Measurements from ENCODE around the gene MADD. TPM values are rescaled to one million over a fixed set of nuclear protein-coding genes. Genes with fewer than 3 reads are reported as not detected.

Gene MADD
- total RNA-seq, 6 experiments from 2014 or later: 15.2 to 21.3 (median 16.8) TPM

GRCh38 chr11:47360341-47360740 is 90.4 kb downstream of the MADD start:
- Histone ChIP-seq H3K4me1 (no peaks in the 10 kb centered on the region), H3K36me3 (no peaks in the 10 kb centered on the region), H3K9me3 (no peaks in the 10 kb centered on the region), H3K27me3 (no peaks in the 10 kb centered on the region), H3K4me3 (no peak overlapping the region), H3K27ac (no peak overlapping the region)
- intact Hi-C loops (cut with DNase I): no loop called here
- TF ChIP-seq POLR2A (IDR thresholded peaks at IDR 0.05): no peak
- no peak for TF ChIP-seq CTCF (IDR thresholded peaks at IDR 0.05)
- ATAC-seq (no peak), DNase-seq (peak in 1 of 3 donors; percentile 34)
- 77% methylated on average over 8 of the region's 15 CpGs for WGBS (ENCODE audit: insufficient coverage, low coverage, low lambda C conversion rate, missing lambda C conversion rate)

- Histone ChIP-seq H3K27ac (no peak overlapping the region), H3K4me3 (no peak overlapping the region), H3K27me3 (no peaks in the 10 kb centered on the region), H3K36me3 (no peaks in the 10 kb centered on the region), H3K4me1 (no peaks in the 10 kb centered on the region), H3K9me3 (no peaks in the 10 kb centered on the region)
- 87% methylated on average over 3 of the region's 13 CpGs for WGBS (ENCODE audit: insufficient coverage, low coverage, low lambda C conversion rate, missing lambda C conversion rate)
- intact Hi-C loops (cut with DNase I): no loop called here
- TF ChIP-seq POLR2A (IDR thresholded peaks at IDR 0.05) (no peak), CTCF (IDR thresholded peaks at IDR 0.05) (no peak)
- peak in 1 of 3 donors; percentile 32 for DNase-seq
- no peak for ATAC-seq
Measured at GRCh38 chr11:47361419-47361818, 91.5 kb downstream of the MADD start.

- H3K27me3 ChIP-seq: no peaks in the 10 kb centered on the region
- DNase-seq (no peak), ATAC-seq (no peak)
- TF ChIP-seq CTCF (IDR thresholded peaks at IDR 0.05): no peak
- no peak for TF ChIP-seq POLR2A (IDR thresholded peaks at IDR 0.05)
- intact Hi-C loops (cut with DNase I): no loop called here
- no peak overlapping the region for H3K27ac ChIP-seq
- no peaks in the 10 kb centered on the region for H3K9me3 ChIP-seq
- no peak overlapping the region for H3K4me3 ChIP-seq
- H3K4me1 ChIP-seq: no peaks in the 10 kb centered on the region
- no peaks in the 10 kb centered on the region for H3K36me3 ChIP-seq
- WGBS (ENCODE audit: insufficient coverage, low coverage, low lambda C conversion rate, missing lambda C conversion rate): 38% methylated on average over 1 of the region's 1 CpG
Measured at GRCh38 chr11:47366020-47366490, 96.1 kb downstream of the MADD start.

- H3K4me1 ChIP-seq: peaks cover 0 to 2% (median 0%) of the 10 kb centered on the region in 4 donors
- WGBS (ENCODE audit: insufficient coverage, low coverage, low lambda C conversion rate, missing lambda C conversion rate): 19% methylated on average over 1 of the region's 3 CpGs
- no peaks in the 10 kb centered on the region for H3K27me3 ChIP-seq
- no peak for DNase-seq
- TF ChIP-seq CTCF (IDR thresholded peaks at IDR 0.05): no peak
- no peak for TF ChIP-seq POLR2A (IDR thresholded peaks at IDR 0.05)
- no peak for ATAC-seq
- H3K27ac ChIP-seq: no peak overlapping the region
- no peaks in the 10 kb centered on the region for H3K36me3 ChIP-seq
- H3K9me3 ChIP-seq: no peaks in the 10 kb centered on the region
- intact Hi-C loops (cut with DNase I): loop anchor here in 1 of 2 donors (10.0 kb wide), 1 partner anchor 55 kb away; the partner anchor contains the start of gene PSMC3
- no peak overlapping the region for H3K4me3 ChIP-seq
Measured at GRCh38 chr11:47369676-47370075, 99.7 kb downstream of the MADD start.

GRCh38 chr11:47372422-47372821 is 102.5 kb downstream of the MADD start:
- ATAC-seq: no peak
- H3K4me1 ChIP-seq: peaks cover 0 to 2% (median 0%) of the 10 kb centered on the region in 4 donors
- no peak for DNase-seq
- no peak overlapping the region for H3K4me3 ChIP-seq
- H3K9me3 ChIP-seq: no peaks in the 10 kb centered on the region
- 79% methylated on average over 7 of the region's 7 CpGs for WGBS (ENCODE audit: insufficient coverage, low coverage, low lambda C conversion rate, missing lambda C conversion rate)
- no peak overlapping the region for H3K27ac ChIP-seq
- no peaks in the 10 kb centered on the region for H3K27me3 ChIP-seq
- intact Hi-C loops (cut with DNase I): loop anchor here in 1 of 2 donors (10.0 kb wide), 1 partner anchor 52 kb away; the partner anchor contains the start of gene PSMC3
- TF ChIP-seq POLR2A (IDR thresholded peaks at IDR 0.05): no peak
- no peak for TF ChIP-seq CTCF (IDR thresholded peaks at IDR 0.05)
- H3K36me3 ChIP-seq: no peaks in the 10 kb centered on the region

All from right lobe of liver (tissue), 6 donors.